NB4 (cell line): ENCODE measurements around the gene RREB1.

Experiments used
- MAX ChIP-seq: IDR thresholded peaks from 2 replicates; pipeline ENCODE4 v1.6.1; 2011; ENCODE audit warnings: low read depth, low read length
- POLR2A ChIP-seq: IDR thresholded peaks from 2 replicates; pipeline ENCODE4 v1.6.1; 2011; ENCODE audit warnings: mild to moderate bottlenecking; ENCODE audit not compliant: insufficient read length; ENCODE audit errors: extremely low read depth
- TF ChIP-seq, protein P1 (sequence below): IDR thresholded peaks from one replicate; pipeline ENCODE4 v1.5.1; 2012; ENCODE audit warnings: low read depth, low read length

GRCh38 chr6:7290079-7290478, 182.3 kb downstream of the RREB1 start:
- TF ChIP-seq, protein P1, sequence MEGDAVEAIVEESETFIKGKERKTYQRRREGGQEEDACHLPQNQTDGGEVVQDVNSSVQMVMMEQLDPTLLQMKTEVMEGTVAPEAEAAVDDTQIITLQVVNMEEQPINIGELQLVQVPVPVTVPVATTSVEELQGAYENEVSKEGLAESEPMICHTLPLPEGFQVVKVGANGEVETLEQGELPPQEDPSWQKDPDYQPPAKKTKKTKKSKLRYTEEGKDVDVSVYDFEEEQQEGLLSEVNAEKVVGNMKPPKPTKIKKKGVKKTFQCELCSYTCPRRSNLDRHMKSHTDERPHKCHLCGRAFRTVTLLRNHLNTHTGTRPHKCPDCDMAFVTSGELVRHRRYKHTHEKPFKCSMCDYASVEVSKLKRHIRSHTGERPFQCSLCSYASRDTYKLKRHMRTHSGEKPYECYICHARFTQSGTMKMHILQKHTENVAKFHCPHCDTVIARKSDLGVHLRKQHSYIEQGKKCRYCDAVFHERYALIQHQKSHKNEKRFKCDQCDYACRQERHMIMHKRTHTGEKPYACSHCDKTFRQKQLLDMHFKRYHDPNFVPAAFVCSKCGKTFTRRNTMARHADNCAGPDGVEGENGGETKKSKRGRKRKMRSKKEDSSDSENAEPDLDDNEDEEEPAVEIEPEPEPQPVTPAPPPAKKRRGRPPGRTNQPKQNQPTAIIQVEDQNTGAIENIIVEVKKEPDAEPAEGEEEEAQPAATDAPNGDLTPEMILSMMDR: no peak
- TF ChIP-seq POLR2A (no peak), MAX (no peak)
